ENCODE measurements around the gene SLC2A5.

DNA sequence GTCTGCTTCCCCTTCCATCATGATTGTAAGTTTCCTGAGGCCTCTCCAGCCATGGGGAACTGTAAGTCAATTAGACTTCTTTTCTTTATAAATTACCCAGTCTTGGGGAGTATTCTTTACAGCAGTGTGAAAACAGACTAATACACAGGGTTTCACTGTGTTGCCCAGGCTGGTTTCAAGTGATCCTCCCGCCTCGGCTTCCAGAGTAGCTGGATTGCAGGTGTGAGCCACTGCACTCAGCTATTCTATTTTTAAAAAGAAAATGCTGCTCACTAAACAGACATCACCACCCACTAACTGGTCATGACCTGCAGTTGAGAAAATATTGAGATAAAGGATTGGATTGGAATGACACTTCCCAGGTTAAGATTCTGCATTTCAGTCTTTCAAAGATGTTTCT is 22.4 kb downstream of the SLC2A5 start:
- no peak for TF ChIP-seq POLR2A (IDR thresholded peaks at IDR 0.05)
- TF ChIP-seq POLR2AphosphoS5 (IDR thresholded peaks at IDR 0.05): no peak
- TF ChIP-seq, protein P1, sequence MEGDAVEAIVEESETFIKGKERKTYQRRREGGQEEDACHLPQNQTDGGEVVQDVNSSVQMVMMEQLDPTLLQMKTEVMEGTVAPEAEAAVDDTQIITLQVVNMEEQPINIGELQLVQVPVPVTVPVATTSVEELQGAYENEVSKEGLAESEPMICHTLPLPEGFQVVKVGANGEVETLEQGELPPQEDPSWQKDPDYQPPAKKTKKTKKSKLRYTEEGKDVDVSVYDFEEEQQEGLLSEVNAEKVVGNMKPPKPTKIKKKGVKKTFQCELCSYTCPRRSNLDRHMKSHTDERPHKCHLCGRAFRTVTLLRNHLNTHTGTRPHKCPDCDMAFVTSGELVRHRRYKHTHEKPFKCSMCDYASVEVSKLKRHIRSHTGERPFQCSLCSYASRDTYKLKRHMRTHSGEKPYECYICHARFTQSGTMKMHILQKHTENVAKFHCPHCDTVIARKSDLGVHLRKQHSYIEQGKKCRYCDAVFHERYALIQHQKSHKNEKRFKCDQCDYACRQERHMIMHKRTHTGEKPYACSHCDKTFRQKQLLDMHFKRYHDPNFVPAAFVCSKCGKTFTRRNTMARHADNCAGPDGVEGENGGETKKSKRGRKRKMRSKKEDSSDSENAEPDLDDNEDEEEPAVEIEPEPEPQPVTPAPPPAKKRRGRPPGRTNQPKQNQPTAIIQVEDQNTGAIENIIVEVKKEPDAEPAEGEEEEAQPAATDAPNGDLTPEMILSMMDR (IDR thresholded peaks at IDR 0.05): no peak

Measured in gastroesophageal sphincter (tissue), 3 donors.